ENCODE results near the gene SH3RF3.

The SH3RF3 gene

DNA sequence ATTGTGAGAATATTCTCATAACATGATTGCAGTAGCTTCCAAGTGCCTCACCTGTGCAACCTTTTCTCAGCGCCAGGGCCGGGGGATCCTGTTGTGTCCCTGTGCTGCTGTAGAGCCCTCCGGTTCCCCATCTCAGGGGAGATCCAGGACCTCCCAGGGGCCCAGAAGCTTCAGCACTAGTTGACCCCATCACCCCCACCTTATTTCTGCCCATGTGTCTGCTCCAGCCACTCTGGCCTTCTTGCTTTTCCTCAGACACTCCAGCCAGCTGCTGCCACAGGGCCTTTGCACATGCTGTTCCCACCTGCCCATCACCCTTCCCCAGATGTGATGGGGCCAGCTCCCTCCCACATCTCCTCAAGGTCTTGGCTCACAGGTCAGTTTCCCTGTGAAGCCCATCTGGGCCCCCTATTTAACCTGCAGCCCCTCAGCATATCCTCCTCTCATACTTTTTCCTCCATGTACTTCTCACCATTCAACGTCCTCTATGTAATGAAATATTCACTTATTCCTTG lies 258.3 kb downstream of the SH3RF3 start:
- peaks cover 11% of the 10 kb centered on the region for H3K27me3 Mint-ChIP-seq (ENCODE audit: low read depth, poor library complexity)
- TF ChIP-seq, protein P1, sequence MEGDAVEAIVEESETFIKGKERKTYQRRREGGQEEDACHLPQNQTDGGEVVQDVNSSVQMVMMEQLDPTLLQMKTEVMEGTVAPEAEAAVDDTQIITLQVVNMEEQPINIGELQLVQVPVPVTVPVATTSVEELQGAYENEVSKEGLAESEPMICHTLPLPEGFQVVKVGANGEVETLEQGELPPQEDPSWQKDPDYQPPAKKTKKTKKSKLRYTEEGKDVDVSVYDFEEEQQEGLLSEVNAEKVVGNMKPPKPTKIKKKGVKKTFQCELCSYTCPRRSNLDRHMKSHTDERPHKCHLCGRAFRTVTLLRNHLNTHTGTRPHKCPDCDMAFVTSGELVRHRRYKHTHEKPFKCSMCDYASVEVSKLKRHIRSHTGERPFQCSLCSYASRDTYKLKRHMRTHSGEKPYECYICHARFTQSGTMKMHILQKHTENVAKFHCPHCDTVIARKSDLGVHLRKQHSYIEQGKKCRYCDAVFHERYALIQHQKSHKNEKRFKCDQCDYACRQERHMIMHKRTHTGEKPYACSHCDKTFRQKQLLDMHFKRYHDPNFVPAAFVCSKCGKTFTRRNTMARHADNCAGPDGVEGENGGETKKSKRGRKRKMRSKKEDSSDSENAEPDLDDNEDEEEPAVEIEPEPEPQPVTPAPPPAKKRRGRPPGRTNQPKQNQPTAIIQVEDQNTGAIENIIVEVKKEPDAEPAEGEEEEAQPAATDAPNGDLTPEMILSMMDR (IDR thresholded peaks at IDR 0.05), result no peak
- H3K36me3 Mint-ChIP-seq (ENCODE audit: low read depth), result no peaks in the 10 kb centered on the region
- DNase-seq, result no peak
- no peaks in the 10 kb centered on the region for H3K9me3 Mint-ChIP-seq
- H3K4me3 Mint-ChIP-seq, result no peak overlapping the region
- H3K4me1 Mint-ChIP-seq, result peaks cover 77% of the 10 kb centered on the region
- no peak overlapping the region for H3K27ac Mint-ChIP-seq

DNA sequence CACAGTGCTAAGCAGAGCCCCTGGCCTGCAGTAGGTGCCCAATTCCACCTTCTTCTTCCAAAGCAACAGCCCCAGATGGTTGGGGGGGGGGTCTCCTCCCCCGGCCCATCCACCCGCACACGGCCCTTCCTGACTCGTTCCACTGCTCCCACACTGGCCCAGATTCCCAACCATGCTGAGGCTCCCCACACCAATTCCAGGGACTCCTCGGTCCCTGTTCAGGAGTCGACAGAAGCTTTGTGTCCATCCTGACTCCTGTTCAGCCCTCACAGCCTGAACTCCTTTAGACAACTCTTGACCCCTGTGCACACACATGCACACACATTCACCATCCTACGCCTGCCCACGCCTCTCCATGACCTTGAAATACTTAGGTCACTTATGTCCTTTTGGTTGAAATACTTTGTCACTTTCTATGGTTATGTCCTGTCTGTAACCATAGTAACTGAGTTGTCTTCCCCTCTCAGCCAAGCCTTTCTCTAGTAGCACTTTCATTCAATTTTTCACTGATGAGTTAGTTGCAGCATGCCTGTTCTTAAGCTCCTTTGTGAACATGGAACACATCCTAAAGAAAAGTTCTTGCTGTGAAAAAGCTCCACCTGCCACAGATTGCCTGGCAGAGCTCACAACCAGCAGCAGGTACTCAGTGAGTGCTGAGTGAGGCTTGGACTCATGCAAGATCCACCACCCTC lies 258.9 kb downstream of the SH3RF3 start:
- DNase-seq, result no peak
- Mint-ChIP-seq H3K4me1 (peaks cover 74% of the 10 kb centered on the region), H3K9me3 (no peaks in the 10 kb centered on the region), H3K27ac (peak overlapping the region; percentile 15), H3K36me3 (ENCODE audit: low read depth) (no peaks in the 10 kb centered on the region), H3K4me3 (no peak overlapping the region), H3K27me3 (ENCODE audit: low read depth, poor library complexity) (peaks cover 9% of the 10 kb centered on the region)
- TF ChIP-seq, protein P1 (IDR thresholded peaks at IDR 0.05), result no peak

DNA sequence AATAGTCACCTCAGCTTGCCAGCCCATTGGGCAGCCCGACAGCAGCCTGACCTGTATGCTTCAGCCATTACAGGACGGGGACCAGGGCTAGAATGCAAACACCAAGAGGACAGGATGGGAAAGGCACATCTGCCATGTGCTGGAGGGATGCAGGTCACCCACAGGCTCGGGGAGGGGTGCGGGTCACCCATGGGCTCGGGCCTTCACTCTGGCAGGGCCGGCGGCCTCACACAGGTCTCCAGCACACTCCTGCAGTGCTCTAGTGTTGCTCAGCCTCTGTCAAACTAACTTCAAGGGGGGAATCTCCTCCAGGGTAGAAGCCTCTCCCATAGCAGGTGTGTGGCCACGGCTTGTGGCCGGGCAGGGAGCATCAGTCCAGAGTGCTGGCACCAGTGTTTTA lies 262.2 kb downstream of the SH3RF3 start:
- DNase-seq, result no peak
- TF ChIP-seq, protein P1 (IDR thresholded peaks at IDR 0.05), result no peak
- Mint-ChIP-seq H3K36me3 (ENCODE audit: low read depth) (no peaks in the 10 kb centered on the region), H3K27ac (no peak overlapping the region), H3K27me3 (ENCODE audit: low read depth, poor library complexity) (peaks cover 12% of the 10 kb centered on the region), H3K4me3 (no peak overlapping the region), H3K9me3 (no peaks in the 10 kb centered on the region), H3K4me1 (peaks cover 74% of the 10 kb centered on the region)

DNA sequence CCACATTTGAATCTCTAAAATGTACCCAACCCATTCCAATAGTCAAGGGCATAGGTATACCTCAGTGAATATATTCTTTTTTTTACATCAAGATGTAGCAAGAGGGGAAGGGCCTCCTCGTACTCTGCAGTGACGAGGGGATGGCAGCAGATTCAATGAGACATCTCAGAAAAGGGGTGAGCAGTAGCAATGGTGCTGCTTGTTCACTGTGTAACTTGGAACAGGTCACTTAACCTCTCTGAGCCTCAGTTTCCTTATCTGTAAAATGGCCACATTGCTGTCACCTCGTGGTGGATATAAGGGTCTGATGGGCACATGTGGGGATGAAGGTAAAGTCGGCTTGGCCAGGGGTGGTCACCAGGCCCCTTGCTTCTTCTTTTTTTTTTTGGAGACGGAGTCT lies 263.1 kb downstream of the SH3RF3 start:
- H3K4me1 Mint-ChIP-seq, result peaks cover 76% of the 10 kb centered on the region
- no peak overlapping the region for H3K4me3 Mint-ChIP-seq
- H3K27ac Mint-ChIP-seq, result no peak overlapping the region
- TF ChIP-seq, protein P1 (IDR thresholded peaks at IDR 0.05), result no peak
- H3K27me3 Mint-ChIP-seq (ENCODE audit: low read depth, poor library complexity), result peaks cover 12% of the 10 kb centered on the region
- H3K9me3 Mint-ChIP-seq, result no peaks in the 10 kb centered on the region
- no peak for DNase-seq
- H3K36me3 Mint-ChIP-seq (ENCODE audit: low read depth), result no peaks in the 10 kb centered on the region

DNA sequence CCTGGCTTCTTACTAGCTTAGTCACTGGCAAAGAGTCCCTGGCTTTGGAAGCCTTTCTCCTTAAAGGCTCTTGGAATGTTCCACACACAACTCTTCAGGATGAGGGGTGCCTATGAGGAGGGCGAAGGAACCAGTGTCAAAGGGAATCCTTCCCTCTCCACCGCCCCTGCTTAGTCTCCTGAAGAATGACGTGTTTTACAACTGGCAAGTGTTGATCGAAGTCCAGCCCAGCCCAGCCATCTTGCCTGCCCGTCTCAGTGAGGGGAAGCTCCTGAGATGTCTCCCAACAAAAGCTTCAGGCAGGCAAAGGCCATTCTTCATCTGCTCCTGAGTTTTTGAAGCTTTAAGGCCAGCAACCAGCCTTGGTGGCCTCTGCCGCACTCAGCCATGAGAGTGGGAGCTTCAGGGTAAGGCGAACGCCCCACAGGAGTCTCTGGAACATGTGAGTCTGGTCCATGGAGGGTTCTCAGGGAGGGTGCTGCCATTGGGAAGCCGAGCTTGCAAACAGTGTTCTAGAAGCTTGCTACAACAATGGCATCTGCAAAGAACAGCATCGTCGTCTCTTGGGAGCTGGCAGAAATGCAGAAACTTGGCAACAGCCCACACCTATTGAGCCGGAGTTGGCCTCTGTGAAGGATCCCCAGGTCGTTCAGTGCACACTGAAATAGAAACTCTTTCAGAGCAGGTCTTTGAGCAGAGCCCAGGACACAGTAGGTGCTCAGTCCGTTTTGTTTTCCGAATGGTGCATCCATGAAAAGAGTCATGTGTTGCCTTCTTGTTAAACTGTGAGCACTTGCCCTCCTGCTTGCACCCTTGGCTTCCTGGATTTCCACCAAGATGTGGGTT lies 264.0 kb downstream of the SH3RF3 start:
- Mint-ChIP-seq H3K4me3 (peak overlapping the region; percentile 58), H3K4me1 (peaks cover 77% of the 10 kb centered on the region), H3K36me3 (ENCODE audit: low read depth) (no peaks in the 10 kb centered on the region), H3K27ac (peak overlapping the region; percentile 22), H3K27me3 (ENCODE audit: low read depth, poor library complexity) (peaks cover 12% of the 10 kb centered on the region), H3K9me3 (no peaks in the 10 kb centered on the region)
- TF ChIP-seq, protein P1 (IDR thresholded peaks at IDR 0.05), result no peak
- no peak for DNase-seq
